ENCODE data around the gene SNTN.
"Not testable (repeated sequence)": the region's sequence is repeated elsewhere in the genome, so short reads cannot be mapped to it uniquely, and the experiment has no call there.

Gene SNTN

DNA sequence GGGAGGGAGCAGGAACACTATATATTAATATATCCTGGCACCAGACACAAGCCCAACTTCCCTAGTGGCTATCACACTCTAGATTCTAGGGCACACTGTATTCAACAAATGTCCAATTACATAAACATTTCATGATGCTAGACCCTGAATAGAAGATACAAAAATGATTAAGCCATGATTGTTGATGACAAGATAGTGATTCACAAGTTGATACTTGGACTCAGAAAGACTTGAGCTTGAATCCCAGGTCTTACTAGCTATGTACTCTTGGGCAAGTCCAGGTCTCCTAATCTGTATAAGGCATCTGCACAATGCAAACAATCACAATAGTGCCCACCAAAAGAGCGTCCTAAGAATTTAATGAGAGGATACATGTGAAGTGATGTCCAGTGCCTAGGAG lies 10.0 kb upstream of the SNTN start:
- Histone ChIP-seq H3K9ac (ENCODE audit: low read depth, low read length) (no peak overlapping the region), H3K4me1 (ENCODE audit: control insufficient read depth, insufficient read depth, low read length) (peaks cover 11% of the 10 kb centered on the region), H3K36me3 (ENCODE audit: control insufficient read depth, insufficient read depth, low read length) (no peaks in the 10 kb centered on the region), H3K4me3 (ENCODE audit: low read depth, low read length) (no peak overlapping the region), H3K9me3 (ENCODE audit: control insufficient read depth, insufficient read depth, low read length) (no peaks in the 10 kb centered on the region), H3K27me3 (ENCODE audit: control insufficient read depth, insufficient read depth, low read length) (no peaks in the 10 kb centered on the region), H3K27ac (ENCODE audit: low read depth, low read length) (no peak overlapping the region)

DNA sequence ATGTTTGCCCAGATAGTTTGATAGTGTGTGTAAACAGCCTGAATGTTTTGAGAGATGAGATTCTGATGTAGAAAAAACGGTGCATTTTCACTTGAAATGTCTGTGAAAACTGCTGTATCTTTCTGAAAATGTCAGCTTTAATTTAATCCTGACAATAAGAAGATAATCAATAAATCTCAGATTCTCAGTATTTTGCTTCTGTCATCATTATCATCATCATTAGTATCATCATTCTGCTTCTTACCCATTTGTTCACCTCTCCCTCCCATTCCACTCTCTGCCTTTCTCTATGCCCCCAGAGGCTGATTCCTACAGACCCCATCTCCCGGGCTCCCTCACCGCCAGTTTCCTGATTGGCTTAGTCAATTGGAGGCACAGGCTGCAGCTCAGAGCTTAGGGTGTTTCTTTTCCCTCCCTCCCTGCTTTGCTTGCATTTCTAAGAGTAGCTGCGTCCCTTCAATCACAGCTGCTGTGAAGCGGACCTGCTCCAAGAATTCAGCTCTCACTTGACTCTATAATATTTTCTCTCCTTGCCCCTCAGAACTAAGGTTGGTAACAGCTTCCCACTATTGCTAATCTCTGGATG lies 8.2 kb upstream of the SNTN start:
- no peak overlapping the region for H3K27ac ChIP-seq (ENCODE audit: low read depth, low read length)
- H3K36me3 ChIP-seq (ENCODE audit: control insufficient read depth, insufficient read depth, low read length) = no peaks in the 10 kb centered on the region
- peaks cover 11% of the 10 kb centered on the region for H3K4me1 ChIP-seq (ENCODE audit: control insufficient read depth, insufficient read depth, low read length)
- H3K9me3 ChIP-seq (ENCODE audit: control insufficient read depth, insufficient read depth, low read length) = no peaks in the 10 kb centered on the region
- peak overlapping the region; percentile 74 for H3K4me3 ChIP-seq (ENCODE audit: low read depth, low read length)
- H3K9ac ChIP-seq (ENCODE audit: low read depth, low read length) = no peak overlapping the region
- no peaks in the 10 kb centered on the region for H3K27me3 ChIP-seq (ENCODE audit: control insufficient read depth, insufficient read depth, low read length)

DNA sequence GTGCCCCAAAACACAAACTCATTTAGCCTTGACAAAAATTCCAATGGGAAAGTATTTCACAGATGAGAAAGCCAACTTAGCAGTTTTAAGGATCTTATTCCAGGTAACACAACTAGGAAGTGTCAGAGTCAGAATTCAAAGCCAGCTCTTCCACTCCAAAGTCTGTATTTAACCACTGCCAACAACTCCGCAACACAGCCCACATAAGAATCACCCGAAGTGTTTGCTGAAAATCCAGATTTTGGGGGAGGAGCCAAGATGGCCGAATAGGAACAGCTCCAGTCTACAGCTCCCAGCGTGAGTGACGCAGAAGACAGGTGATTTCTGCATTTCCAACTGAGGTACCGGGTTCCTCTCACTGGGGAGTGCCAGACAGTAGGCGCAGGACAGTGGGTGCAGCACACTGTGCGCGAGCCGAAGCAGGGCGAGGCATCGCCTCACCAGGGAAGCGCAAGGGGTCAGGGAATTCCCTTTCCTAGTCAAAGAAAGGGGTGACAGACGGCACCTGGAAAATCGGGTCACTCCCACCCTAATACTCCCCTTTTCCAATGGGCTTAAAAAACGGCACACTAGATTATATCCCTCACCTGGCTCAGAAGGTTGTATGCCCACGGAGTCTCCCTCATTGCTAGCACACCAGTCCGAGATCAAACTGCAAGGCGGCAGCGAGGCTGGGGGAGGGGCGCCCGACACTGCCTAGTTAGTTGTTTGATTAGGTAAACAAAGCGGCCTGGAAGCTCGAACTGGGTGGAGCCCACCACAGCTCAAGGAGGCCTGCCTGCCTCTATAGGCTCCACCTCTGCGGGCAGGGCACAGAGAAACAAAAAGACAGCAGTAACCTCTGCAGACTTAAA lies 7.3 kb upstream of the SNTN start:
- peak overlapping the region; percentile 59; the same call in 1 of the 2 replicates for H3K9ac ChIP-seq (ENCODE audit: low read depth, low read length)
- not testable (repeated sequence) for H3K9me3 ChIP-seq (ENCODE audit: control insufficient read depth, insufficient read depth, low read length); H3K27ac ChIP-seq (ENCODE audit: low read depth, low read length); H3K27me3 ChIP-seq (ENCODE audit: control insufficient read depth, insufficient read depth, low read length); H3K36me3 ChIP-seq (ENCODE audit: control insufficient read depth, insufficient read depth, low read length)
- H3K4me1 ChIP-seq (ENCODE audit: control insufficient read depth, insufficient read depth, low read length) = peaks cover 11% of the 10 kb centered on the region
- peak overlapping the region; percentile 74 for H3K4me3 ChIP-seq (ENCODE audit: low read depth, low read length)

DNA sequence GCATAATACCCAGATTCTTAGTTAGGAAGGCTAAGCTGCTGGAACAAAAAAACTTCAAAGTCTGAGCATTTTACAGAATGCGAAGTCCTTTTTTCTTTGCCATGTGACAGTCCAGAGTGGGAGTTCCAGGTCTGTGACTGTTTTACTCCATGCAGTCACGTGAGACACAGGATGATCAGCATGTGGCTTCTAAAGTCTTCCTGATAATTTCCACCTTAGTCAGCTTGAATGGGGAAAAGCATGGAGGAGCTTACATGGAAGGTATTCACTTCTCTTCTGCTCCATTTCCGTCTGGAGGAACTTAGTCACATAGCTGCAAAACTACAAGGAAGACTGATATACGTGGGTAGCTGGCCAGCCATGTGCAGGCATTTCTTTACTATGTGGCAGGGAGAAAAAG lies 1.7 kb downstream of the SNTN start:
- no peaks in the 10 kb centered on the region for H3K4me1 ChIP-seq (ENCODE audit: control insufficient read depth, insufficient read depth, low read length)
- no peaks in the 10 kb centered on the region for H3K36me3 ChIP-seq (ENCODE audit: control insufficient read depth, insufficient read depth, low read length)
- H3K27ac ChIP-seq (ENCODE audit: low read depth, low read length) = no peak overlapping the region
- H3K4me3 ChIP-seq (ENCODE audit: low read depth, low read length) = no peak overlapping the region
- H3K27me3 ChIP-seq (ENCODE audit: control insufficient read depth, insufficient read depth, low read length) = no peaks in the 10 kb centered on the region
- H3K9me3 ChIP-seq (ENCODE audit: control insufficient read depth, insufficient read depth, low read length) = no peaks in the 10 kb centered on the region
- H3K9ac ChIP-seq (ENCODE audit: low read depth, low read length) = no peak overlapping the region

DNA sequence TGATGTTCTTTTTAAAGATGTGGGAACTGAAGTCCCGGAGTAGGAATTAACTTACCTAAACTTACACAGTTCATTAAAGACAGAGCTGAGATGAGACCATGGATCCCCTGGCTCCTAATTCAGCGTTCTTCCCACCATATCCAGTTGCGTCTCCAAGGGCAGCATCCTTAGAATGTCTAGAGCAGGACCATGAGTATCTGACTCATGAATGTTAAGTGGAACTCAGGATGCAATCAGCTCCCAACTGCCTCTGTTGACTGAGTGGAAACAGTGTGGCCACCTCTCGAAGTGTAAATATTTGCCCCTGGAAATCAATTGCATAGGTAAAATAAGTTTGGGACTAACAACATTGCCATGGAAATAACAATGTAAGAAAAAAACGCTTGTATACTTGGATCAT lies 2.5 kb downstream of the SNTN start:
- Histone ChIP-seq H3K9me3 (ENCODE audit: control insufficient read depth, insufficient read depth, low read length) (no peaks in the 10 kb centered on the region), H3K36me3 (ENCODE audit: control insufficient read depth, insufficient read depth, low read length) (no peaks in the 10 kb centered on the region), H3K4me1 (ENCODE audit: control insufficient read depth, insufficient read depth, low read length) (no peaks in the 10 kb centered on the region), H3K27ac (ENCODE audit: low read depth, low read length) (no peak overlapping the region), H3K4me3 (ENCODE audit: low read depth, low read length) (no peak overlapping the region), H3K27me3 (ENCODE audit: control insufficient read depth, insufficient read depth, low read length) (no peaks in the 10 kb centered on the region), H3K9ac (ENCODE audit: low read depth, low read length) (no peak overlapping the region)

DNA sequence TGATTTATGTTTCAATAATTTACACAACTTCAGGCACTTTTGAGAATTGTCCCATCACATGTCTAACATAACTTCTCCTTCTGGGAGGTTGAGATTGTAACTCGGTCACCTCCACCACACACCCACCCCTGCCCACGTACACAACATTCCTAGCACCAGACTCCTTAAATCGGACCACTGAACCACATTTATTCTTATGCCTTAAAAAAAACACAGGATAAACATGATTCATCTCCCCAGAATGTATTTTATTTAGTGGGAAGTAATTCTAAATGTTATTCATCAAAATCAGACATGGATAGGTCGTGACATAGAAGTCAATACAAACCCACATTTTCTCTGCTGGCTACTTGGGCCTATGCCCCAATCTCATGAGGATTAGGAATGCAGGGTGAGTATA lies 3.0 kb downstream of the SNTN start:
- no peaks in the 10 kb centered on the region for H3K27me3 ChIP-seq (ENCODE audit: control insufficient read depth, insufficient read depth, low read length)
- H3K9me3 ChIP-seq (ENCODE audit: control insufficient read depth, insufficient read depth, low read length) = no peaks in the 10 kb centered on the region
- H3K9ac ChIP-seq (ENCODE audit: low read depth, low read length) = no peak overlapping the region
- H3K4me3 ChIP-seq (ENCODE audit: low read depth, low read length) = no peak overlapping the region
- H3K4me1 ChIP-seq (ENCODE audit: control insufficient read depth, insufficient read depth, low read length) = no peaks in the 10 kb centered on the region
- no peak overlapping the region for H3K27ac ChIP-seq (ENCODE audit: low read depth, low read length)
- H3K36me3 ChIP-seq (ENCODE audit: control insufficient read depth, insufficient read depth, low read length) = no peaks in the 10 kb centered on the region

DNA sequence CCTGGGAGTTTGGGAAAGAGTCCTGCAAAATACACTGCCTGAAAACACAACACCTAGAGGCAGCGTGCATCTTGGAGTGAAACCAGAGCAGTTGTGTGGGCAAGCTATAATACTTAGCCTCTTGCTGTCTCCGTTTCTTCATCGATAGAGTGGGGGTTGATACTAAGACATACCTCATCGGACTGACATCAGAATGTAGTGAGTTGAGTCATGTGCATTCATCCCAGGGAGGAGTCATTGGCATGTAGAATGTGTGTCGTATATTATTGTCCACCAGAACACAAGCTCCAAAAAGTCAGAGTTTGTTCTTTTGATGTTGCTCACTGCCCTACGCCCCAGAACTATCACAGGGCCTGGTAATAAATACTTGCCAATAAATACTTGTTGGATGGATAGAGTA lies 4.3 kb downstream of the SNTN start:
- no peaks in the 10 kb centered on the region for H3K4me1 ChIP-seq (ENCODE audit: control insufficient read depth, insufficient read depth, low read length)
- no peak overlapping the region for H3K27ac ChIP-seq (ENCODE audit: low read depth, low read length)
- H3K9ac ChIP-seq (ENCODE audit: low read depth, low read length) = no peak overlapping the region
- no peak overlapping the region for H3K4me3 ChIP-seq (ENCODE audit: low read depth, low read length)
- H3K27me3 ChIP-seq (ENCODE audit: control insufficient read depth, insufficient read depth, low read length) = no peaks in the 10 kb centered on the region
- no peaks in the 10 kb centered on the region for H3K36me3 ChIP-seq (ENCODE audit: control insufficient read depth, insufficient read depth, low read length)
- no peaks in the 10 kb centered on the region for H3K9me3 ChIP-seq (ENCODE audit: control insufficient read depth, insufficient read depth, low read length)

DNA sequence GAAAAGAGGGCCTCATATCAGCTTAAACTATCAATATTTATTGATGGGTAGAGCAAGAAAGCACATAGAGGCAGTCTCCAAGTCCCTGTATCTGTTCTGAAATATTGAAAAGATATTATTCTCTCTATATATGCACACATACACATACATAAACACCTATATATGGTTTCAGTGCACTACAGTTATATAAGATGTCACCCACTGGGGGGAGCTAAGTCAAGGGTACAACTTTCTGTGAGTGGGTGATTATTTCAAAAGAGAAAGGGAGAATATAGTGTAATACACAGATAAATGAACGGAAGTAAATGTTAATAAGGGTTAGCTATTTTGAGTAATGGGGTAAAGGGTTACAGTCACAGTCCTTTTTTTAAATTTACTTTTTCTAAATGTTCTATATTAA lies 8.8 kb downstream of the SNTN start:
- H3K27ac ChIP-seq (ENCODE audit: low read depth, low read length) = no peak overlapping the region
- H3K4me3 ChIP-seq (ENCODE audit: low read depth, low read length) = no peak overlapping the region
- H3K4me1 ChIP-seq (ENCODE audit: control insufficient read depth, insufficient read depth, low read length) = peaks cover 4% of the 10 kb centered on the region; the same call in 1 of the 2 replicates
- H3K36me3 ChIP-seq (ENCODE audit: control insufficient read depth, insufficient read depth, low read length) = no peaks in the 10 kb centered on the region
- H3K9me3 ChIP-seq (ENCODE audit: control insufficient read depth, insufficient read depth, low read length) = no peaks in the 10 kb centered on the region
- H3K27me3 ChIP-seq (ENCODE audit: control insufficient read depth, insufficient read depth, low read length) = no peaks in the 10 kb centered on the region
- H3K9ac ChIP-seq (ENCODE audit: low read depth, low read length) = no peak overlapping the region

DNA sequence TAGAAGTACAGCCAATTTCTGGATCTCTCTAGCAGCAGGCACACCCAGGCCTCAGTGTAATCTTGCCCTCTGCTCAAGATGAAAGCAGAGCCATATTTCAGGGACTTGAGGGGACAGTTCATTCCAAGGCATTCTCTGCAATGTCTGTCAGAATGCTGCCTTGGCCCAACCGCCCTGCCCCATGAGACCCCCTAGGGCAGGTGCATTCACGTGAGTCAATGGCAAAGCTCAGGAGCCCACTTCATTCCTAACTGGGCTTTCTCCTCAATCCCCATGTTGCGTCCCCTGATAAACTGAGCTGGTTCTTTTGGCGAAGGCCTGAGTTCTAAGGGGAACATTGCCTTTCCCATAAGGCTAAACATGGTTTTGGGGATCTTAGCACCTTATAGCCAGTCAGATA lies 9.5 kb downstream of the SNTN start:
- Histone ChIP-seq H3K4me3 (ENCODE audit: low read depth, low read length) (no peak overlapping the region), H3K27me3 (ENCODE audit: control insufficient read depth, insufficient read depth, low read length) (no peaks in the 10 kb centered on the region), H3K36me3 (ENCODE audit: control insufficient read depth, insufficient read depth, low read length) (no peaks in the 10 kb centered on the region), H3K9ac (ENCODE audit: low read depth, low read length) (no peak overlapping the region), H3K27ac (ENCODE audit: low read depth, low read length) (no peak overlapping the region), H3K4me1 (ENCODE audit: control insufficient read depth, insufficient read depth, low read length) (peaks cover 4% of the 10 kb centered on the region; the same call in 1 of the 2 replicates), H3K9me3 (ENCODE audit: control insufficient read depth, insufficient read depth, low read length) (no peaks in the 10 kb centered on the region)

DNA sequence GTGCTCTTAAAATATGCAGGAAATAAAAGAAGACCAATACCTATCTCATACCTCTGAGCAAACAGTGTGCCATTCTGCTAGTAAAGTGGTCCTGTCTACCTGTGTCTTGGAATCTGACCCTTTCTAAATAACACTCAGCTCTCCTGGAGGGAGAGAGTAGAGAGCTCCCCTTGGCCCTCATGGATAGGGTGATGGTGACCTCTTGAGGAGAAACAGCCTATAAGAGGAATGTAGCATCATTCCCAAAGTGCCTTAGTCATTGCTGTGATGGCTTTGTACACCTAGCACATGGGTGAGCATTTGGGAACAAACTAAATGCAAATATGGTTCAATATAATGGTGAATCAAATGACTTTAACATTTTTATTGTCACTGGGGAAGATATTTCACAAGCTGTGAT lies 10.0 kb downstream of the SNTN start:
- H3K27ac ChIP-seq (ENCODE audit: low read depth, low read length) = no peak overlapping the region
- H3K9me3 ChIP-seq (ENCODE audit: control insufficient read depth, insufficient read depth, low read length) = no peaks in the 10 kb centered on the region
- H3K27me3 ChIP-seq (ENCODE audit: control insufficient read depth, insufficient read depth, low read length) = no peaks in the 10 kb centered on the region
- H3K4me1 ChIP-seq (ENCODE audit: control insufficient read depth, insufficient read depth, low read length) = peaks cover 4% of the 10 kb centered on the region; the same call in 1 of the 2 replicates
- H3K9ac ChIP-seq (ENCODE audit: low read depth, low read length) = no peak overlapping the region
- no peak overlapping the region for H3K4me3 ChIP-seq (ENCODE audit: low read depth, low read length)
- no peaks in the 10 kb centered on the region for H3K36me3 ChIP-seq (ENCODE audit: control insufficient read depth, insufficient read depth, low read length)

DNA sequence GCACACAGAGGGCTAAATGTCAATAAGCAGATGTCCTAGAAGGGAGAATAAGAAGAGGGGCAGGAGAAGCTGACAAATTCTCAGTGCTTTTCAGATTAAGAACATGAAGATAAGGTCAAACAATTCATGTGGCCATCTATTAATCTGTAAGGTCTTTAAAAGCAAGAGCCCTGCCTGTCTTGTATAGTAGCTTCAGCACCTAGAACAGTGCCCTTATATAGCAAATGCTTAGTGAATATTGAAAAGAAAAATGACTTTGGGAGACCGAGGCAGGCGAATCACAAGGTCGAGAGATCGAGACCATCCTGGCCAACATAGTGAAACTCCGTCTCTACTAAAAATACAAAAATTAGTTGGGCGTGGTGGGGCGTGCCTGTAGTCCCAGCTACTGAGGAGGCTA lies 18.1 kb downstream of the SNTN start:
- H3K36me3 ChIP-seq (ENCODE audit: control insufficient read depth, insufficient read depth, low read length) = no peaks in the 10 kb centered on the region
- no peaks in the 10 kb centered on the region for H3K27me3 ChIP-seq (ENCODE audit: control insufficient read depth, insufficient read depth, low read length)
- H3K9ac ChIP-seq (ENCODE audit: low read depth, low read length) = no peak overlapping the region
- no peak overlapping the region for H3K27ac ChIP-seq (ENCODE audit: low read depth, low read length)
- H3K4me3 ChIP-seq (ENCODE audit: low read depth, low read length) = no peak overlapping the region
- H3K4me1 ChIP-seq (ENCODE audit: control insufficient read depth, insufficient read depth, low read length) = no peaks in the 10 kb centered on the region
- no peaks in the 10 kb centered on the region for H3K9me3 ChIP-seq (ENCODE audit: control insufficient read depth, insufficient read depth, low read length)
